ENCODE measurements around the gene SFXN5.

Gene SFXN5

GRCh38 chr2:72934683-72935610, 136.6 kb downstream of the SFXN5 start:
- in situ Hi-C loops (cut with MboI; ENCODE audit: low pct_unique_long_range_greater_than_20kb, low sequenced_read_pairs, unreplicated experiment), result no loop called here
- peak; percentile 75 for DNase-seq (ENCODE audit: low spot score)
- peak; percentile 56 for TF ChIP-seq CTCF (IDR thresholded peaks at IDR 0.05; ENCODE audit: extremely low read depth, insufficient read depth, missing control alignments)

GRCh38 chr2:72933646-72934151, 137.8 kb downstream of the SFXN5 start:
- in situ Hi-C loops (cut with MboI; ENCODE audit: low pct_unique_long_range_greater_than_20kb, low sequenced_read_pairs, unreplicated experiment), result no loop called here
- no peak for DNase-seq (ENCODE audit: low spot score)
- no peak for TF ChIP-seq CTCF (IDR thresholded peaks at IDR 0.05; ENCODE audit: extremely low read depth, insufficient read depth, missing control alignments)

GRCh38 chr2:72933207-72933606, 138.3 kb downstream of the SFXN5 start:
- DNase-seq (ENCODE audit: low spot score), result no peak
- in situ Hi-C loops (cut with MboI; ENCODE audit: low pct_unique_long_range_greater_than_20kb, low sequenced_read_pairs, unreplicated experiment), result no loop called here

GRCh38 chr2:72932805-72933204, 138.7 kb downstream of the SFXN5 start:
- no peak for TF ChIP-seq CTCF (IDR thresholded peaks at IDR 0.05; ENCODE audit: extremely low read depth, insufficient read depth, missing control alignments)
- in situ Hi-C loops (cut with MboI; ENCODE audit: low pct_unique_long_range_greater_than_20kb, low sequenced_read_pairs, unreplicated experiment), result no loop called here
- DNase-seq (ENCODE audit: low spot score), result no peak

More at GRCh38 chr2:72933207-72933606, 138.3 kb downstream of the SFXN5 start:
- no peak for TF ChIP-seq CTCF (IDR thresholded peaks at IDR 0.05; ENCODE audit: extremely low read depth, insufficient read depth, missing control alignments)

- in situ Hi-C loops (cut with MboI; ENCODE audit: low pct_unique_long_range_greater_than_20kb, low sequenced_read_pairs, unreplicated experiment), result no loop called here
- DNase-seq (ENCODE audit: low spot score), result no peak
- TF ChIP-seq CTCF (IDR thresholded peaks at IDR 0.05; ENCODE audit: extremely low read depth, insufficient read depth, missing control alignments), result no peak
Observed at GRCh38 chr2:72932045-72932740, 139.3 kb downstream of the SFXN5 start.

- in situ Hi-C loops (cut with MboI; ENCODE audit: low pct_unique_long_range_greater_than_20kb, low sequenced_read_pairs, unreplicated experiment), result no loop called here
- DNase-seq (ENCODE audit: low spot score), result no peak
- no peak for TF ChIP-seq CTCF (IDR thresholded peaks at IDR 0.05; ENCODE audit: extremely low read depth, insufficient read depth, missing control alignments)
Observed at GRCh38 chr2:72931280-72931910, 140.1 kb downstream of the SFXN5 start.
